GM18907 (cell line): ENCODE results near the gene GNG12.

Experiments
- ATAC-seq: cut with Tn5 transposase; IDR thresholded peaks from one replicate; pipeline ENCODE4 v1.9.1; 2021; ENCODE audit warnings: mild to moderate bottlenecking, moderate library complexity; ENCODE audit not compliant: unreplicated experiment

GNG12 gene

DNA sequence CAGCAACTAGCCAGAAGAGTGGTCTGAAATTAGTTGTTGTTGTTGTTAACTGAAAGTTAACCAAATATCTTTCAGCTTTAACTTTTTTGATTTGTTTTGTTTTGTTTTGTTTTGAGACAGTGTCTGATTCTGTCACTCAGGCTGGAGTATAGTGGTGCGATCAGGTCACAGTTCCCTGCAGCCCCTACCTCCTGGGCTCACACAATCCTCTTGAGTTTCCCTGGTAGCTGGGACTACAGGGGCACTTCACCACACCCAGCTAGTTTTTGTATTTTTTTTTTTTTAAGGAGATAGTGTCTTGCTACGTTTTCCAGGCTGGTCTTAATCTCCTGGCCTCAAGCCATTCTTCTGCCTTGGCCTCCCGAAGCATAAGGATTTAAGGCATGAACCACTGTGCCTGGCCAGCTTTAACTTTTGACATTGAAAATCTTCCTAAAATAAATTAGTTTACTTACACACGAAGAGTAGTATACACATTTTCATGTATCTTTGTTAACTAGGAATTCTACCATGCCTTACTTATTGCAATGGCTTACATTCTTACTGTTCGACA is 45.0 kb downstream of the GNG12 start:
- ATAC-seq: no peak

DNA sequence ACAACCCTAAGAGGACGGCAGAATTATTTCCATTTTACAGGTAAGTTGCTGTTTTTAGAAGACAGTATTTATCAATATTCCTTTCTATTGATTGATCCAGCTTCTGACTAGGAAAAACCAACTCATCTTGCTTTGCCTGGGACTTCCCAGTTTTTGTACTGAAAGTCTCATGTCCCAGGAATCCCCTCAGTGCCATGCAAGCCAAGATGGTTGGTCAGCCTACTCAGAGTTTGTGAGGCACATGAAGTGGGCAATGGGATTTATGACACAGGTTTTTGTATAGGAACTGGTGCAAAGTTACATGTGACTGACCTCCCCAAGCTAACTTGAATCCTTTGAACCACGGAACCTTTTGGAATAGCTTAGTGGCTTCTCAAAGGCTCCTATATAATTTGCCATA is 45.5 kb downstream of the GNG12 start:
- ATAC-seq: no peak

DNA sequence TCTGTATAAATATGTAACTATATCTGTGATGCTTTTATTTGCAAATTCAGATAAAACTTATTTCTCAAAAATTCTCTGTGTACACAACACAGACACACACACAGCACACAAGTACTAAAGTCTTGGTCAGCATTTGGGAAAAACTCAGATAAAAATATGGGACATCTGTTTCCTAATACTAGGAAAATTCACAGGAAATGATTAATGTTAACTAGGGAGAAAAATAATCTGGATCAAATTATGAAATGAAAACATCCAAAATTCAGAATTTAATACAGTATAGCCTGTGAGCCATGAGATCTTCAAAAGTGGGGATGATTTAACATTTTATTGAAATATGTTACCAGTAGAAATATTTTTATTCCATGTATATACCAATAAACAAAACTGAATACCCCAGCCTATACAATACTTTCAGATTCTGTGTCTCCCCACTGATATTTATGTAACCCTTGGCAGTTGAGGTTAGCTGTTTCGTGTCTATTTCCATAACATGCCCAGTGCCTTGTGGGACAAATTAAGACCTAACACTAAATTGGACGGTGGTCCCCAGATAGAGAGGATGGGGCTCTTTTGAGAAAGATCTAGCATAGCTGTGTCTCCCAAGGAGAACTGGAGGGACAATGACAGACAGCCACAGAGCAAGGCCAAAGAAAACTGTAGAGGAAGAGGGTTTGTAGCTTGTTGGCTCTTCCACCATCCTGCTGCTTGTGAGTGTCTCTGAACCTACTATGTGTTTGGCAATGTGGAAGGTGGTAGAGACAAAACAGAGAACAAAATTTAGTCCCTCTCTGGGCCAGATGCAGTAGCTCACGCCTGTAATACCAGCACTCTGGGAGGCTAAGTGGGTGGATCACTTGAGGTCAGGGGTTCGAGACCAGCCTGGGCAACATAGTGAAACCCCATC is 47.2 kb downstream of the GNG12 start:
- no peak for ATAC-seq

DNA sequence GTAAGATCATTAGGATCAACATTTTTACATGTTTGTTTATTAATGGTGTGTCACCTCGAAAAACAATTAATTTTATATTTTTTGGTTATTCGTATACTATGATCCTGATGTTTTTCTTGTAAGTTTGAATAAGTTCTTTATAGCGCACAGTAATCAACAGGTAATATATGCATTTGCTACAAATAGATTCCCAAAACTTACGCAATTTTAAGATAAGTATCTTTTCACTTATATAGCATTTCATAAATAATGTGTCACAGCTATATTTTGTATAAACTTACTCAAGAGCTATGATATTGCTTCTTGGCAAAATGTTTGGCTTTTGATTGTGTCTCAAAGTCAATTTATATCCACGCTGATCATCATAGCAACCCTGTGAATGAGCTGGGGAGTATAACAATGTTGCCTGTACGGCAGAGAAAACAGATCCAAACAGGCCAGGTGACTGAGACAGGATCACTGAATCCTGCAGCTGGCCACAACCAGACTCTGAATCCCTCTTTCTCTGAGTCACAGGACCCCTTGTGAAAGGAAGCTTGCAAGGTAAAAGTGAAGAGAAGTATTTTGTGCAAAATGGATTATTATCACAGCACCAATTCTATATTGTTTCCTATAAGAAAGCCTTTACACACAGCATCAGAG is 48.6 kb downstream of the GNG12 start:
- ATAC-seq: no peak

DNA sequence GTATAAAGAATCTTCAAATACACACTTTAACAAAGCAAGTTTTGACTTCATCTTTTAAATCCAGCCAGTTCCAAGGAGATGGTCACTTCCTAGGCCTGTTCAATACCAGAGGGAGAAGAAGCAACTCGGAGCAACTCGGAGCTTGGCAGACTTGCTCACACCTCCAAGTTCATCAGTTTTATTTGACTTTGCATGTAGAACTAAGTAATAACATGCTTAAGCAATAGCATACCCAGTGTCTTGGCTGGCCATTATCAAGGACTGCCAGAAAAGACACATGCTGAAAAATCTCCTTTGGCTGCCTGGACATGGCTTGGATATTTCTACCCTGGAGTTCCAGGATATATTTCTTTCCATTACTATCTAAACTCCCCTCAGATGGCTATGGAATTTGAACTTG is 52.6 kb downstream of the GNG12 start:
- ATAC-seq: no peak

DNA sequence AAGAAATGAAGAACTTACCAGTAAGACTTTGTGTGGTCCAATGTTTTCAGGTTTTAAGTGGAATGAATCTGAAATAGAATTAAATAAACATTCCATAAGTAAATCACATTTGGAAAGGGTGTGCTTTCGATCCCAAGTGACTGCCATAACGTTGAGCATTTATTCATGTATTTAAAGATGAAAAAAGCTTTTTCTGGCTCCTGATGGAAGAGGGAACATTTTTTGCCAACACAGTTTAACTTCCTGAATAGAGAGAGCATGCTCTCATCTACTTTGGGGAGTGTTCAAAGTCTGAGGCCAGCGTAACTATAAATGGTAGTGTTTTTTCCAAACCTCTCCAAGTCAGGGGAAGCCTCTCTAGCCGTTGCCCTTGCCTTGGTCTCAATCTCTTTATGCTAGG is 55.8 kb downstream of the GNG12 start:
- no peak for ATAC-seq

DNA sequence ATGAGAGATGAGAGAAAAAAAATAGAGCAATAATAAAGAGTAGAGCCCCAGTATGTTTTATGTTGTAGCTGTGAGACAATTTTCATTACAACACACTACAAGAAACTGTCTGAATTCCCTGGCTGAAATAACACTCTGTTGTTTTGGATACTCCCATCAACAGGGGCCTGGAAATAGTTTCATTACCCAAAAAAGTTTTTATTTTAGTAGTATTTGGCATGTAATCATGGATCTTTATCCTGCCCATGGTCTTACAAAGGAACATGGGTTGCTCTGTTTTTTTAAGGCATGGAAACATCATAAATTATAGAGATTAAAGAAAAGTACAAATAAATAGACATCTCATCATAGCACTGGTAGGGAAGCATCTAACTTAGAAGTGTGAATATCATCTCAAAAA is 56.3 kb downstream of the GNG12 start:
- no peak for ATAC-seq

DNA sequence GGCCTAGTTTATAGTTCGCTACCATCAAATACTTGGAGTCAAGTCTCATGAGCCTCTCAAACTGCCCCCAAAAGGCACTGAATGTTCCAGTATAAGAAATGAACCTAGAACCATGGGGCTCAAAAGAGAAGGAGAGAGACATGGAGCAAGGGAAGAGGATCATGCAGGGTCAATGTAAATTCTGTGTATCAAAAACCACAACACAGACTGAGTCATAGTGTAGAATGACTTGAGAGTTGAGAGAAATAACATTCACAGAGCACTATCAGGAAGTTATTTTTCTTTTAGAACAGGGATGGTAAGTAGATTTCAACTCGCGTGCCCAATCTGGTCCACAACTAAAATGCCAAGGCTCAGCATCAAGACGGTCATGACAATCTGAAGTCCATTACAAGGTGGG is 59.8 kb downstream of the GNG12 start:
- ATAC-seq: no peak

DNA sequence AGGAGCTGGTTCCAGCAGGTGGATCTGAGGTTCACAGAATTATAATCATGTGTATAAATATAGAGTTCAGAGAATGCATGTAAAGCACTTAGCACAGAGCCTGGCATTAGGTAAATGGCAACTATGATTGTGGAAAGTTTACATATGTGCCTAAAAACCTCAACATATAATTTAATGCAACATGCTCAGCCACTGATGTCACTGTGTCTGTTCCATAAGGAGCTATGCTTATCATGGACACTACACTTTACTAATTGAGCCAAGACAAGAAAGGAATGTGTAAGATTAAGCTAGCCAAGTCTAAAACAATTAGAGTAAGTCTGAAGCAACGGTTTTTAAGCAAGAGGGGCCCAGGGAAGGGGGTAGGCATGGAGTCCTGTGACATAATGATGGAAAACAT is 61.5 kb downstream of the GNG12 start:
- ATAC-seq: no peak

DNA sequence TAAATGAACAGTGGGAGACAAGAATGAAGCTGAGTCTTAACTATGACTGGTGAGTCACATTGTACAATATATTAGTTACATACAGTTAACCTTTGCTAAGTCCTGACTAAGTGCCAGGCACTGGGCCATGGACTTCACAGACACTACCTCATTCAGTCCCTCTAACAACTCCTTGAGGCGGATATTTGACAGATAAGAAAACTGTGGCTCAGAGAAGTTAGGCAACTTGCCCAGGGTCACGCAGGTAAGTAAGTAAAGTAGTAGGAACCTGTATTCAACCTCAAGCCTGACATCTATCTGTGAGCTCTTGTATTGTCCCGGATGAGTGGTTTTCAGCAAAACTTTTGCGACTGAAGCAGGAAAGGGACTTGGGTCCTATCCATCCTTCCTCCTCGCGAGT is 62.1 kb downstream of the GNG12 start:
- ATAC-seq: no peak

DNA sequence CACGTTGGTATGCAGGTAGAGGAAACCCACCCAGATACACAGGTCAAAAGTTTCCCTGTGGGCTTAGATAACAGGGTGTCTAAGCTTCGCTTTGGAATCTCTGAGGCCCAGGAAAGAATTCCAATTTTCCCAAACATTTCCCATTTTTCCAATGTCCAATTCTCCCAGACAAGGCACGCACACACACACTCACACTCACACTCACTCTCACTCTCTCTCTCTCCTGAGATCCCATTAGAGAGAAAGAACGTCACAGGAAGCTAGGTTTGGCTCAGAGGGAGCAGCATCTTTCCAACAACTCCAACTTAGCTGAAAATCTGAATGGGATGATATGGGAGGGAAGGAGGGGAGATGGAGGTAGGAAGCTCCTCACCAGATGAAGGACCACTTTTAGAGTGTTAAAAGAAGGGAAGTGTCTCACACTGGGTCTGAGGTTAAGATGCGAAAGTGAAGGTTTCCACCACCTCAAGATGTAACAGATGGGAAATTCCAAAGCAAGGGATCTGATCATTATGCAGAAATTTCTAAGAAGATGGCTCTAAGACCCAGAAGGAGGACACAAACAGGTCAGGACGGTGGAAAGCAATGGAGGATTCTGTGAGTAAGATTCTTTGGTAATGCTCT is 63.5 kb downstream of the GNG12 start:
- no peak for ATAC-seq

DNA sequence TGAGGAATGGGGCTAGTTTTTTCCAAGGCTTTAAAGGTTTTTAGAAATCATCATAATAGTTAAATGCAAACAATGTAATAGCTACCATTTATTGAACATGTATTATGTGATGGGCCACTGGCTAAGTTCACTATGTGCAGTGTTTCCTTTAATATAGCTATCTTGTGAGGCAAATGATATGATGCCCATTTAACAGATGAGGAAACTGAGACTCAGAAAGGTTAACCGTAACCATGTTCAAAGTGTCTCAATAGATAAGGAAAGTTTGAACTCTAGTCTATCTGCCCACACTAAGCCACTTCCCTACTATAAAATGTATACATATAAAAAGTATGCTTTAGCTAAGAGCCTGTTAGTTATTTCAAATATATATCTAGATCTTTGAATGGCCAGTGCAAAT is 64.8 kb downstream of the GNG12 start:
- no peak for ATAC-seq

DNA sequence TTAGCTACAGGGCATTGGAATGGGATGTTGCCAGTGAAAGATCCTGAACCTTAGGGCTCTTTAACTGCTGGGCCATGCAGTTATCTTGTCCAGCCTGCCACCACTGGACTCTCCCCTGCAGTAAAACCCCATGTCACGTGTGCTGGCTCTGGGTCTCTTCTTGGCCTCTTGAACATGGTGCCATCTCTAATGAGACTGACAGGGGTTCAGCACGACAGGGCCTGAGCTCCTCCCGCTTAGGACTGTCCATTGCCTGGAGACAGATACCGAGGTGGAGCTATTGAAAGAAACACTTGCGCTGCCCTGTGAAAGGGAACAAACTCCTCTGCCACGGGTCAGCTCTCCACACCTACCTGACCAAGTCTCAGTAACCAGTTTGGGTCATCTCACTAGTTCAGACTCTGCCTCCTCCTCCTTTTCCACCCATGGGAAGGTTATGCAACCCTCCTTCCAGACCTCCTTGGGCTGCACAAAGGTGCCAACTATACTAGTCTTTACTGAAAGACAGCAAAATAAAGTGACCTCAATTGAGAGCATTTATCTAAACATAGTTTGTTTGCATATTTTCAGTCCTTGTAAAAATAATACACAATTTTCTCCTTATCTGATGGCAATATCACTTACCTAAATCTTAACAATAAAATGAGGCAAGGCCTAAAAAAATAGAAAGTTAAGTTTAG is 66.0 kb downstream of the GNG12 start:
- ATAC-seq: no peak

DNA sequence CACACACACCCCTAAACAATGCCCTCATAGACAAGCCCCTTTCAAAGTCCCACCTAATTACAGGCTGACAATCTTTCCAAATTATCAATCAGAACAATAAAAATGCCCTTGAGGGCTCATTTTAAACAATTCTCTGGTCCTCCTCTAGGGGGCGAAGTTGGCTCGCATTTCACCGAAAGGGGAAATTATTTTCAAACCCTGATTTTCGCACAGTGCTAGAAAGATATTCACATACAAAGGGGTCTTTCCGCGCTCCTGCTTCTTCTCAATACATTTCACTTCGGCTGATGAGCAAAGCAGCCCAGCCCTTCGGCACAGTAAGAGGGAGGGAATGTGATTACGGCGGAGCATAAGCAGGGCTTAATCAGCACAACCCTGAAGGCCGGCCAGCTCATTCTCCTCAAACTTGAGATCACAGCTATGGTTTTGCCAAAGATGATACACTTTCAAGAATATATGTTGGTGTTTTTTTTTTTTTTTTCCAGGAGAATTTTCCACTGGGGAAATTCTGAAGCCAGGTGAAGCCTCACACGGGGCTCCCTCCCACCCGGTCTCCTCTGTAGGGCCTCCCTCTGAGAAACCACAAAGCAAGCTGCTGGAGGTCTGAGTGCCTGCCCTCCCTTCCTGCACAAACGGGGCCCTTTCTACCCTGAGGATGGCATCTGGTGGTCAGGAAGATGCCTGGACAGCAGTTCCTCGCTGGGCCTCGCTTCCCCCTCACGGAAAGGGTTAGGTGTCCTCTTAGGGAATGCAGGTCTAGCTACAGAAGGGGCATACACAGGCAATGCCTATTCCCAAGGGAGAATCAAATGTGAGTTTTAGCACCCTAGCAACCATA is 66.9 kb downstream of the GNG12 start:
- peak; percentile 53 for ATAC-seq

DNA sequence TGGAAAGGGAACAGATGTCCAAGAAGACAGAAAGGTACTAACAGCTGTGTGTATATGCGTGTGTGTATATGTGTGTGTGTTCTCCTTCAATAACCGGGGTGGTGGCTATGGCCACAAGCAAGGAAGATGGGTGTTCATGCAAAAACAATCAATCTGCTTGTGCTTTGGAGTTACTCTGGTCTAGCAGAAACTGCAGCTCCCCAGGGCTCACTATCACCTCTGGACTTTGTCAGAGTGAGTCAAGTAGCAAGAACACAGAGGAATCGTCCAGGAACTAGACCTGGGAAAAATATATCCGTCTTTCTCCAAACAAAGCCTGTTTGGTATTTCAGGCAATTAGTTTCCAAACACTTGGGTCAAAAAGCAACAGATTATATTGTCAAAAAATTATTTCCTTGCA is 68.6 kb downstream of the GNG12 start:
- ATAC-seq: no peak

DNA sequence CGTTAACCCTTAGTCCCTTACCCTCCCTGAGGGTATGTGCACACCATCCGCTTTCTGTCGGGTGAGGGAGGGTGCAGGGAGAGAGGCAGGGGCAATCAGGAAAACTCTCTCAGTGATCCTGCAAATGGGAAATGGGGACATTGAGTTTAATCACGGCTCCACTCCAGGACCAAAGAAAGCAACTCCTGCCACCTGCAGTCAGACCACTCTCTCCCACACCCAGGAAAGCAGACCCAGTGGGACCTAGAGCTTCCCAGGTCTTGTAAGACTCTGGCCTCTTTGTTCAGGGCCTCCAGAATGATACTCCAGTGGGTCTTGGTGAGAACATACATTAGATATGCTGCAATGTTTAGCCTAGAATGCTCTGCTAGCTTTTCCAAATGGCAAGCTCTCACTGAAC is 71.5 kb downstream of the GNG12 start:
- no peak for ATAC-seq

DNA sequence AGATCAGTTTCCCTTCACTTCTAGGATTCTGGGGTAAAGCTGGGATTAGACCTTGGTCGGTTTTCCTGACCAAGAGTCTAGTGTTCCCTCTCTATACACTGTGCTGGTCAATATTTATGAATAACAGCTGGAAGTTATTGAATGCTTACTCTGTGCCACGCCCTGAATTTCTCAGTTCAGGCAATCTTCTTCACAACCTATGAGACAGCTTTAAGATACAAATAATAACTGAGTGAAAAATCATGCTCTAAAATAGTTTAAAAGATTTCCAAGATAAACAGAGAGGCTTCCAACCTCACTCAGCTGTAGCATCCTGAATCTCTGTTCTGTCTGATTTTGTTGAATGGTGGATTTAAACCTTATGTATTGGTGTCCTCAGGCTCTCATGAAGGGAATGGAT is 72.2 kb downstream of the GNG12 start:
- ATAC-seq: no peak

DNA sequence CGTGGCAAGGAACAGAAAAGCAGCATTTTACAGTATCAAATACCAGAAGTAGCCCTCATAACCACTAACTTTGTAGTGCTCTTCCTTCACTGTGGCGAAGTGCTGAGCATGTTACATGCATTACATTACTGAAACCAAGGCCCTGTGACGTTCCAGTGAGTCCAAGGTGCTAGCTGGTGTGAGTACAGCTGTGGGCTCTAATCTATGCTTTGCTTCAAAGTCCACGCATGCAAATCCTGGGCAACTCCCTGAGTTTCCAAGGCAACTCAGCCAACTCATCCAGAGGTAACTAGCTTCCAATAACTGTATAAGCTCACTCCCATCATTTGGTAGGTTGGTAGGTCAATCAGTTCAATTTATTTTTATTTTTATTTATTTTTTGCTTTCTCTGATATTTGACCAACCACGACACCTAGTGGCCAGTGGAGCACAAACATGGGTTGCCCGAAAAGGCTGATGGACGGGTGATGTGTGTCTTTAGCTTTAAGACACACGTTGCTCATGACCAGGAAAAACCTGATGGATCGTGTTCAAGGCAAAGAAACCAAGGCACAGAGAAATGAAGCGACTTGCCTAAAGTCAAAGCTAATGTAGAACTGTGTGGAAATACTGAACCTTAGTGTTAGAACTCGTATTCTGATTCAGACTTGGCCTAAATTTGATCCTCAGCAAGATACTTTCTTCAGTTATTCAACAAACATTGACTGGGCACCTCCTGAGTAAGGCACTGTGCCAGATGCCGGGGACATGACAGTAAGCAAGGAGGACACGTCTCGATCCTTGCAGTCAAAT is 73.0 kb downstream of the GNG12 start:
- ATAC-seq: peak; percentile 100

DNA sequence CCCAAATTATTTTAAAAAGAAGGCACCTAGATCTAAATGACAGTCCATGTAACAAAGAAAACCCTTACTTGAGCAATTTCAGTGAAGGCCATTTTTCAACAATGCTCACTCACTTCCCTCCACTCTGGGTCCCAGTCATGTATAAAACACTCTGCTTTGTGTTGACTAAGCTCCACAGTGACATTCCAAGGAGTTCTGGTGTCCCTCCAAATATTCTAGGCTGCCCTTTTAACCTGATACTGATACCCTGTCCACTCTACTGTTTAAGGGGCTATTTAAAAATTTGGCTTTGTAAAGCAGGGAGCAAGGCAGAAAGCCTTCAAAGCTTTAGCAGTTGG is 73.6 kb downstream of the GNG12 start:
- peak; percentile 37 for ATAC-seq

DNA sequence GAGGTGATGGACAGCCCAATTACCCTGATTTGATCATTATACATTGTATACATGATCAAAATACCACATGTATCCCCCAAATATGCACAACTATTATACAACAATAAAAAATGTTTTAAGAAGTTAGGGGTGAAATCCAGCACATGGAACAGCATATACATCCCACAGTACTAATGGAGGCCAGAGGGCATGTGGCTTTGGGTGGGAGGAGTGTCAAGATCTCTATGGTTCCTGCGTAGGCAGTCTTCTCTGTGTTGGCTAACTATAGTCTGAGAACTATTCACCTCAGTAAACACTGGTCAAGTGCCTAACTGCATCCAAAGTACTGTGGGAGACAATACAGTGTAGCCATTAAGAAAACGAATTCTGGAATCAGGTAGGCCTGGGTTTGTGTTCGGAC is 74.2 kb downstream of the GNG12 start:
- no peak for ATAC-seq
